ENCODE data around the gene TDRD6. TPM values are rescaled to one million over a fixed set of nuclear protein-coding genes. Genes with fewer than 3 reads are reported as not detected.

The TDRD6 gene
- total and polyA plus RNA-seq, 2 experiments from 2014 or later = 0.14 to 0.24 TPM

DNA sequence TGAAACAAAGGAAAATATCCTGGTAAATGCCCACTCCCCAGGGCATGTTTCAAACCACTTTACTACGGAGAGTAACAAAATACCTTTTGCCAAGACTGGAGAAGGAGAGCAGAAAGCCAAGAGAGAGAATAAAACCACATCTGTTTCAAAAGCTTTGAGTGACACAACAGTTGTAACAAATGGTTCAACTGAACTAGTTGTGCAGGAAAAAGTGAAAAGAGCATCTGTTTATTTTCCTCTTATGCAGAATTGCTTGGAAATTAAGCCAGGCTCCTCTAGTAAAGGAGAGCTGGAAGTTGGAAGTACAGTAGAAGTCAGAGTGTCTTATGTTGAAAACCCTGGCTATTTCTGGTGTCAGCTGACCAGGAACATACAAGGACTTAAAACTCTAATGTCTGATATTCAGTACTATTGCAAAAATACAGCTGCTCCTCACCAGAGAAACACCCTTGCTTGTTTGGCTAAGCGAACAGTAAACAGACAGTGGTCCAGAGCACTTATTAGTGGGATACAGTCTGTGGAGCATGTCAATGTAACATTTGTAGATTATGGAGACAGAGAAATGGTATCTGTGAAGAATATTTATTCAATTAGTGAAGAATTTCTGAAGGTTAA, 2.6 kb downstream of the TDRD6 start:
- no peaks in the 10 kb centered on the region for H3F3A ChIP-seq (replicated peaks; ENCODE audit: low read depth)
- no peaks in the 10 kb centered on the region for H3K9me3 Mint-ChIP-seq
- no peaks in the 10 kb centered on the region for H3K36me3 Mint-ChIP-seq (ENCODE audit: low read depth)
- H3K4me3 Mint-ChIP-seq = no peak overlapping the region
- H3K36me3 ChIP-seq (ENCODE audit: insufficient read depth) = no peaks in the 10 kb centered on the region
- H3K27ac Mint-ChIP-seq = no peak overlapping the region
- H3K4me2 ChIP-seq = no peak overlapping the region
- no peak overlapping the region for H2AFZ ChIP-seq
- no peaks in the 10 kb centered on the region for H3K4me1 ChIP-seq (ENCODE audit: insufficient read depth)
- no peaks in the 10 kb centered on the region for H3K4me1 Mint-ChIP-seq
- H3K27me3 Mint-ChIP-seq (ENCODE audit: insufficient read depth, low read depth, poor library complexity) = peaks cover 6% of the 10 kb centered on the region
- no peaks in the 10 kb centered on the region for H3K79me2 ChIP-seq (replicated peaks; ENCODE audit: insufficient read depth)
- DNase-seq (ENCODE audit: low spot score) (no peak), ATAC-seq (no peak)
- no peaks in the 10 kb centered on the region for H3K27me3 ChIP-seq (ENCODE audit: insufficient read depth)
- TF ChIP-seq NANOG (IDR thresholded peaks at IDR 0.05; ENCODE audit: borderline replicate concordance) (no peak), EZH2phosphoT487 (IDR thresholded peaks at IDR 0.05; ENCODE audit: unreplicated experiment) (no peak), JUNB (IDR thresholded peaks at IDR 0.05; ENCODE audit: unreplicated experiment) (no peak), EZH2 (IDR thresholded peaks at IDR 0.05; ENCODE audit: low read depth, unreplicated experiment) (no peak), CREB1 (CRISPR knock-in tag; IDR thresholded peaks at IDR 0.05; ENCODE audit: low read depth) (no peak), POLR2AphosphoS5 (IDR thresholded peaks at IDR 0.05; ENCODE audit: low read depth) (no peak), STAT1 (IDR thresholded peaks at IDR 0.05; ENCODE audit: unreplicated experiment) (no peak)
- TF ChIP-seq, protein P1, sequence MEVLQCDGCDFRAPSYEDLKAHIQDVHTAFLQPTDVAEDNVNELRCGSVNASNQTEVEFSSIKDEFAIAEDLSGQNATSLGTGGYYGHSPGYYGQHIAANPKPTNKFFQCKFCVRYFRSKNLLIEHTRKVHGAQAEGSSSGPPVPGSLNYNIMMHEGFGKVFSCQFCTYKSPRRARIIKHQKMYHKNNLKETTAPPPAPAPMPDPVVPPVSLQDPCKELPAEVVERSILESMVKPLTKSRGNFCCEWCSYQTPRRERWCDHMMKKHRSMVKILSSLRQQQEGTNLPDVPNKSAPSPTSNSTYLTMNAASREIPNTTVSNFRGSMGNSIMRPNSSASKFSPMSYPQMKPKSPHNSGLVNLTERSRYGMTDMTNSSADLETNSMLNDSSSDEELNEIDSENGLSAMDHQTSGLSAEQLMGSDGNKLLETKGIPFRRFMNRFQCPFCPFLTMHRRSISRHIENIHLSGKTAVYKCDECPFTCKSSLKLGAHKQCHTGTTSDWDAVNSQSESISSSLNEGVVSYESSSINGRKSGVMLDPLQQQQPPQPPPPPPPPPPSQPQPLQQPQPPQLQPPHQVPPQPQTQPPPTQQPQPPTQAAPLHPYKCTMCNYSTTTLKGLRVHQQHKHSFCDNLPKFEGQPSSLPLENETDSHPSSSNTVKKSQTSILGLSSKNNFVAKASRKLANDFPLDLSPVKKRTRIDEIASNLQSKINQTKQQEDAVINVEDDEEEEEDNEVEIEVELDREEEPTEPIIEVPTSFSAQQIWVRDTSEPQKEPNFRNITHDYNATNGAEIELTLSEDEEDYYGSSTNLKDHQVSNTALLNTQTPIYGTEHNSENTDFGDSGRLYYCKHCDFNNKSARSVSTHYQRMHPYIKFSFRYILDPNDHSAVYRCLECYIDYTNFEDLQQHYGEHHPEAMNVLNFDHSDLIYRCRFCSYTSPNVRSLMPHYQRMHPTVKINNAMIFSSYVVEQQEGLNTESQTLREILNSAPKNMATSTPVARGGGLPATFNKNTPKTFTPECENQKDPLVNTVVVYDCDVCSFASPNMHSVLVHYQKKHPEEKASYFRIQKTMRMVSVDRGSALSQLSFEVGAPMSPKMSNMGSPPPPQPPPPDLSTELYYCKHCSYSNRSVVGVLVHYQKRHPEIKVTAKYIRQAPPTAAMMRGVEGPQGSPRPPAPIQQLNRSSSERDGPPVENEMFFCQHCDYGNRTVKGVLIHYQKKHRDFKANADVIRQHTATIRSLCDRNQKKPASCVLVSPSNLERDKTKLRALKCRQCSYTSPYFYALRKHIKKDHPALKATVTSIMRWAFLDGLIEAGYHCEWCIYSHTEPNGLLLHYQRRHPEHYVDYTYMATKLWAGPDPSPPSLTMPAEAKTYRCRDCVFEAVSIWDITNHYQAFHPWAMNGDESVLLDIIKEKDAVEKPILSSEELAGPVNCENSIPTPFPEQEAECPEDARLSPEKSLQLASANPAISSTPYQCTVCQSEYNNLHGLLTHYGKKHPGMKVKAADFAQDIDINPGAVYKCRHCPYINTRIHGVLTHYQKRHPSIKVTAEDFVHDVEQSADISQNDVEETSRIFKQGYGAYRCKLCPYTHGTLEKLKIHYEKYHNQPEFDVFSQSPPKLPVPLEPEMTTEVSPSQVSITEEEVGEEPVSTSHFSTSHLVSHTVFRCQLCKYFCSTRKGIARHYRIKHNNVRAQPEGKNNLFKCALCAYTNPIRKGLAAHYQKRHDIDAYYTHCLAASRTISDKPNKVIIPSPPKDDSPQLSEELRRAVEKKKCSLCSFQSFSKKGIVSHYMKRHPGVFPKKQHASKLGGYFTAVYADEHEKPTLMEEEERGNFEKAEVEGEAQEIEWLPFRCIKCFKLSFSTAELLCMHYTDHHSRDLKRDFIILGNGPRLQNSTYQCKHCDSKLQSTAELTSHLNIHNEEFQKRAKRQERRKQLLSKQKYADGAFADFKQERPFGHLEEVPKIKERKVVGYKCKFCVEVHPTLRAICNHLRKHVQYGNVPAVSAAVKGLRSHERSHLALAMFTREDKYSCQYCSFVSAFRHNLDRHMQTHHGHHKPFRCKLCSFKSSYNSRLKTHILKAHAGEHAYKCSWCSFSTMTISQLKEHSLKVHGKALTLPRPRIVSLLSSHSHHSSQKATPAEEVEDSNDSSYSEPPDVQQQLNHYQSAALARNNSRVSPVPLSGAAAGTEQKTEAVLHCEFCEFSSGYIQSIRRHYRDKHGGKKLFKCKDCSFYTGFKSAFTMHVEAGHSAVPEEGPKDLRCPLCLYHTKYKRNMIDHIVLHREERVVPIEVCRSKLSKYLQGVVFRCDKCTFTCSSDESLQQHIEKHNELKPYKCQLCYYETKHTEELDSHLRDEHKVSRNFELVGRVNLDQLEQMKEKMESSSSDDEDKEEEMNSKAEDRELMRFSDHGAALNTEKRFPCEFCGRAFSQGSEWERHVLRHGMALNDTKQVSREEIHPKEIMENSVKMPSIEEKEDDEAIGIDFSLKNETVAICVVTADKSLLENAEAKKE (CRISPR knock-in tag; IDR thresholded peaks at IDR 0.05) = no peak
- TF ChIP-seq, protein P2, sequence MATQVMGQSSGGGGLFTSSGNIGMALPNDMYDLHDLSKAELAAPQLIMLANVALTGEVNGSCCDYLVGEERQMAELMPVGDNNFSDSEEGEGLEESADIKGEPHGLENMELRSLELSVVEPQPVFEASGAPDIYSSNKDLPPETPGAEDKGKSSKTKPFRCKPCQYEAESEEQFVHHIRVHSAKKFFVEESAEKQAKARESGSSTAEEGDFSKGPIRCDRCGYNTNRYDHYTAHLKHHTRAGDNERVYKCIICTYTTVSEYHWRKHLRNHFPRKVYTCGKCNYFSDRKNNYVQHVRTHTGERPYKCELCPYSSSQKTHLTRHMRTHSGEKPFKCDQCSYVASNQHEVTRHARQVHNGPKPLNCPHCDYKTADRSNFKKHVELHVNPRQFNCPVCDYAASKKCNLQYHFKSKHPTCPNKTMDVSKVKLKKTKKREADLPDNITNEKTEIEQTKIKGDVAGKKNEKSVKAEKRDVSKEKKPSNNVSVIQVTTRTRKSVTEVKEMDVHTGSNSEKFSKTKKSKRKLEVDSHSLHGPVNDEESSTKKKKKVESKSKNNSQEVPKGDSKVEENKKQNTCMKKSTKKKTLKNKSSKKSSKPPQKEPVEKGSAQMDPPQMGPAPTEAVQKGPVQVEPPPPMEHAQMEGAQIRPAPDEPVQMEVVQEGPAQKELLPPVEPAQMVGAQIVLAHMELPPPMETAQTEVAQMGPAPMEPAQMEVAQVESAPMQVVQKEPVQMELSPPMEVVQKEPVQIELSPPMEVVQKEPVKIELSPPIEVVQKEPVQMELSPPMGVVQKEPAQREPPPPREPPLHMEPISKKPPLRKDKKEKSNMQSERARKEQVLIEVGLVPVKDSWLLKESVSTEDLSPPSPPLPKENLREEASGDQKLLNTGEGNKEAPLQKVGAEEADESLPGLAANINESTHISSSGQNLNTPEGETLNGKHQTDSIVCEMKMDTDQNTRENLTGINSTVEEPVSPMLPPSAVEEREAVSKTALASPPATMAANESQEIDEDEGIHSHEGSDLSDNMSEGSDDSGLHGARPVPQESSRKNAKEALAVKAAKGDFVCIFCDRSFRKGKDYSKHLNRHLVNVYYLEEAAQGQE (IDR thresholded peaks at IDR 0.05; ENCODE audit: unreplicated experiment) = no peak
- H3K27ac ChIP-seq (ENCODE audit: low read depth) = no peak overlapping the region
- no peaks in the 10 kb centered on the region for H3K9me2 ChIP-seq (ENCODE audit: insufficient read depth)
- H4K20me1 ChIP-seq (replicated peaks; ENCODE audit: insufficient read depth) = no peaks in the 10 kb centered on the region
- no peak overlapping the region for H3K4me3 ChIP-seq

Data from GM23338 (cell line).